ENCODE data around the gene HAPSTR1.

The HAPSTR1 gene

DNA sequence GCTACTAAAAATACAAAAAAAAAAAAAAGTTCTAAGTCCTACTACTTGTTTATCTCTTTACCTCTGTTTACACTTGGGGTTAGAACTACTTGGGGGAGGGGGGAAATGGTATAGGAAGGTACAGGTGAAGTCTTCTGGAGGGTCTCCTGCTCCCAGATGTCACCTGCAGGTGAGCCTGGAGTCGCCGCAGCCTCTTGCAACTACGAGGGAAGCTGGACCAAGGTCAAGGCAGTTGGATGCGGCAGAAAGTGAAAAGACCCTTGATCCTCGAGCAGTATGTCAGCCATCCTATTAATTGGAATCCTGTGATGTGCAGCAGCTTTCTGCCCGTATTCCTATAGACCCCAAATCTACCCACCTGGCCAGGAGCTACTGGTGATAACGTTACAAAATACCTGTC is 33.0 kb downstream of the HAPSTR1 start:
- no peak for DNase-seq

DNA sequence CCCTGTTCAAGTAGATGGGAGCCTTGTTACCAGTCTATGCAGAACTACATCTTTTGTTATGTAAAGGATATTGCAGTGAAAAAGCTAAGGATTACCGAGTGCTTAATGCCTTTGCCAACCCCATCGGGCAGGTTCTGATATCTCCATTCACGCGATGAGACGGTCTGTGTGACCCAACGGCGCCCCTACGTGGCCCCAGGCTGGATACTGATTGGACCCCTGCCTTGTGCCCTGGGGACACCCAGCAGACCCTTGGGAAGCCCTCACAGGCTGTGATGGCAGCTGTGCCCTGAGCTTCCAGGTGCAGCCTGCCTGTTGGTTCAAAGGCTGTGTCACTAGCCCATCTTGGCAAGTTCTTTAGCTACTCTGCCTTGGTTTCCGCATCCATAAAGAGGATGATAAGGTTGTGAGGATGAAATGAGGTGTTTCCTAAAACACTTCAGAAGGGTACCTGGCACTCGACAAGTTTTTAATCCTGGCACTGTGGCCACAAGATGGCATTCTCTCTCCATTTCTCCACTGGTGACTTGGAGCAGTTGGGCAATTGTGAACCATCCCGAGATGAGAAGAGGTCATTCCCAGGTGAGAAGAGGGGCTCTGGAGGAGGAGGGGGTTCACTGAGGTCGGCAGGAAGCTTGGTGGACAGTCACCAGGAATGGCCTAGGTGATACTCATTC is 33.6 kb downstream of the HAPSTR1 start:
- DNase-seq, result no peak

DNA sequence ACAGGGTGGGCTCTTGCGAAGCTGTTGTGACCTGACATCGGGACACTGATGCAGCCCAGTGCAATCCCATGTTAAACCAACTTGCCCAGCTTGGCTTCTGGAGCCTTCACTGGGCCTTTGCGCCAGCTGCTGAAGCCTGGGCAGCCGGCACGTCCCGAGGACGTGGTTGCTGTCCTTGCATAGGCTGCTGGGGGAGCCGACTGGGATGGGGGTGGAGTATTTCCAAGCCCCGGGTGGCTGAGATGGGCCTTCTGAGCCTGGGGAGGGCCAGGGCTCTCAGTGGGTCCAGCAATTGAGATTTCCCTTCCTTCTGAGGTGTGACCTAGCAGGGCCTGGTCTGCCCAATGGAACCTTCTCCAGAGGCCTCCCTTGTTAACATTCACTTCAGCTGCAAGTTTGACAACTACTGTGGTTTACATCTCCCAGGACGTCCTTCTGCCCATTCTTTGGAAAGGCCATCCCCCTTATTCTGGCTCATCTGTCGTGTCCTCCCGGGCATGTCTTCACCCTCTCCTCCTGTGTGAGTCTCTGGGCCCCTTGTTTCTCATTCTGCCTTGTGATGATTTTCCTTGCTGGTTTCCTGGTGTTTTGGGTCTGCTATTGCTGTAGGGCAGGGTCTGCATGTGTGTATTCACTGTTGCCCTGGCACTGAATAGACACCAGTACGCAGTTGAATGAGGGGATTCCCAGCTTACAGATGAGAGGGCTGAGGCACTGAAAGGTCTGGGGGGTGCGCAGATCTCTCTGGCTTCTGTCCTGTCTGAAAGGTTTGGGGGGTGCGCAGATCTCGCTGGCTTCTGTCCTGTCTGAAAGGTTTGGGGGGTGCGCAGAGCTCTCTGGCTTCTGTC is 34.4 kb downstream of the HAPSTR1 start:
- no peak for DNase-seq

DNA sequence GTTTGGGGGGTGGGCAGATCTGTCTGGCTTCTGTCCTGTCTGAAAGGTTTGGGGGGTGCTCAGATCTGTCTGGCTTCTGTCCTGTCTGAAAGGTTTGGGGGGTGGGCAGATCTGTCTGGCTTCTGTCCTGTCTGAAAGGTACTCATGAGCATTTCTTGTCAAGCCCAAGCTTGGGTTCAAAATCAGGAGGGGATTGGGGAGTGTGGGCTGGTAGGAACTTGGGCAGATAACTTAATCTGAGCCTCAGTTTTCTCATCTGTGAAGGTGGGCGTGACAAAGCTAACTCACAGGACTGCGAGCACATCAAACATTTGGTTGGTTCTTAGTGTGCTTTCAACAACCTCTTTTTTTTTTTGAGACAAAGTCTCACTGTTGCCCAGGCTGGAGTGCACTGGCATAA is 35.2 kb downstream of the HAPSTR1 start:
- no peak for DNase-seq

DNA sequence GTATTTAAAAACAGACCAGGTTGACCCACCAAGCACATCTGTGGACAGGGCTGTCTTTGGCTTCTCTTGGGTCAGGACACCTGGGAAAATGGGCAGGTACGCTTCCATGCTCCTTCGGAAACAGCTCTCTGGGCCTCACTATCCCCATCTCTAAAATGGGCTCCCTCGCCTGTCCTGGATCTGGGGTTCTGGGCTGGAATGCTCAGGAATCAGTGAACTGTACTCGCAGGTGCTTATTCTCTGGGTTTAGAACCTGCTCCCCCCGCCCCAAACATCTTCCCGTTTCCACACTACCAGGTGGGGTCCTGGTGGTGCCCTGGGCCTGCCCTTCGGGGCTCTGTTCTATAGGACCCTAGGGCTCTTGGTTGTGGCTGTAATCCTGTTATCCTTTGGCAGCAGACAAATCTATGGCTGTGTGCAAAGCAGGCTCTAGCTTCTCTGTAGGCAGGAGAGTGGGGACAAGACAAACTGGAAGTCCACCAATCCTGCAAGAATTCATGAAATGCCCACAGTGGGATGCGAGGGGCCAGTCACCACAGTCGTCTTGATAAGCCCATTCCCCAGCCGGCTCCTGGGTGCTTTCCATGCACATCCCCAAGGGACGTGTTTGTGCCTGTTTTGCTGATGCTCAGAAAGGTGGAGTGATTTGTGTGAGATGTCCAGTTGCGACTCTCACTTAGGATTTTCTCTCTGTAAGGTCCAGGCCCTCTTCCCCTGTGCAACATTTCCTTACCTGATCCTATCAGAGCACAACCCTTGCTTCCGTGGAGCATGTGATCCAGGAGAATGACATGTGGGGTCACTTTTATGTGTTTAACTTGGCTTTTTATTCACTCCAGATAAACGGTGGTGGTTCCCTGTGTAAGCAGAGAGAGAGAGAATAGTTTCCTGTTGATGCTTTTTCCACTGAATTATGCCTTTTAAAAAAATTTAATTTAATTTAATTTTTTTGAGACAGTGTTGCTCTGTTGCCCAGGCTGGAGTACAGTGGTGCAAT is 37.2 kb downstream of the HAPSTR1 start:
- no peak for DNase-seq

DNA sequence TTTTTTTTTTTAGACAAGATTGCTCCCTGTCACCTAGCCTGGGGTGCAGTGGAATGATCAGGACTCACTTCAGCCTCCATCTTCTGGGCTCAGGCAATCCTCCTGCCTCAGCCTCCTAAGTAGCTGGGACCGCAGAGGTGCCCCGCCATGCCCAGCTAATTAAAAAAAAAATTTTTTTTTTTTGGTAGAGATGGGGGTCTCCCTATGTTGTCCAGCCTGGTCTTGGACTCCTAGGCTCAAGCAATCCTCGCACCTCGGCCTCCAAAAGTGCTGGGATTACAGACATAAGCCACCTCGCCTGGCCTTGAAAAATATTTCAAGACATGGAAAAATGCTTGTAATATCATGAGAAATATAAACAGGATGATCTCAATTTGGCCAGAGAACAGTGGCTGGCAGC is 42.9 kb downstream of the HAPSTR1 start:
- no peak for DNase-seq

DNA sequence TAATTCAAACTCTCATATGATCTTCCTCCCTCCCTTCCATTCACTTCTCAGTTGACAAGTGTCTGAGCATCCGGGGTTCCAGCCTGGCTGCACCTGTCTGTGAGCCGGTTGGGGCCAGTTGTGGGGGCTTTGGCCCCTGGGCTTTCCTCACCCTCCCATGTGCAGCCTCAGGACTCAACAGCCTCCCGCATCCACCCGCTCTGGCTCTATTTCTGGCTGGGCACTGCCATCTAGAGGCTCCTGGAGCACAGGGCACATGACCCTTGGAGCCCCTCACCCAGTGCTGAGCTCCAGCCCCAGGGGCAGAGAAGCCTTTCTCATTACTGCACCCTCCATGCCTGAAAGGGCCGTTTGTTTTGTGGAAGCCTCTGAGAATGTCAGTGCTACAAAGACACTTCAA is 43.3 kb downstream of the HAPSTR1 start:
- DNase-seq, result no peak

DNA sequence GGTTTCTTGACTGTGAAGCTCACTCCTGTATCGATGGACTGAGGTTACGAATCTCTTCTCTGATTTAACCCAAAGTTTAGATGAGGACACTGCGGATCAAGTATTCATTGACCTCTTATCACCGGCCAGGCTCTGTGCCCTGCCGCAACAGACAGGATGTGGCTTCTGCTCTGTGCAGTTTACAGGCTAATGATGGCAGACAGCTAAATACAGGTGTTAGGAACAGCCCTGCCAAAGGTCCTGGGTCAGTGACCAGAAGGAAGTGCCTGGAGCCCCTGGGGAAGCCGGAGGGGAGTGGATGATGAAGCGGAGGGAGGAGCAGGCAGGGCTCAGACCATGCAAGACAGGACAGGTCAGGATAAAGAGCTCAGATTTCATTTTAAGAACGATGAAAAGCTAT is 44.4 kb downstream of the HAPSTR1 start:
- no peak for DNase-seq

DNA sequence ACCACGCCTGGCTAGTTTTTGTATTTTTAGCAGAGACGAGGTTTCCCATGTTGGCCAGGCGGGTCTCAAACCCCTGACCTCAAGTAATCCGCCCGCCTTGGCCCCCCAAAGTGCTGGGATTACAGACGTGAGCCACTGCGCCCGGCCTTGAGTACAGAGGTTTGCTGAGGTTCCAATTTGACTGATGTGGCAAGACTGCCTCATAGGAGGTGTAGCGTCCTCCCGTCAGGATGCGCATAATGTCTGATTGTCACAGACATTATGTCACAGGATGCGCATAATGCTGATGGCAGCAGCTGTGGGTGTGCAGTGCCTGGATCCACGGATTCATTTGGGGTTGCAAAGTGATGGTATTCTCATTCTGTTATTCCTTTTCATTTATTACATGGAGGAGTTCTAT is 45.2 kb downstream of the HAPSTR1 start:
- DNase-seq, result no peak

DNA sequence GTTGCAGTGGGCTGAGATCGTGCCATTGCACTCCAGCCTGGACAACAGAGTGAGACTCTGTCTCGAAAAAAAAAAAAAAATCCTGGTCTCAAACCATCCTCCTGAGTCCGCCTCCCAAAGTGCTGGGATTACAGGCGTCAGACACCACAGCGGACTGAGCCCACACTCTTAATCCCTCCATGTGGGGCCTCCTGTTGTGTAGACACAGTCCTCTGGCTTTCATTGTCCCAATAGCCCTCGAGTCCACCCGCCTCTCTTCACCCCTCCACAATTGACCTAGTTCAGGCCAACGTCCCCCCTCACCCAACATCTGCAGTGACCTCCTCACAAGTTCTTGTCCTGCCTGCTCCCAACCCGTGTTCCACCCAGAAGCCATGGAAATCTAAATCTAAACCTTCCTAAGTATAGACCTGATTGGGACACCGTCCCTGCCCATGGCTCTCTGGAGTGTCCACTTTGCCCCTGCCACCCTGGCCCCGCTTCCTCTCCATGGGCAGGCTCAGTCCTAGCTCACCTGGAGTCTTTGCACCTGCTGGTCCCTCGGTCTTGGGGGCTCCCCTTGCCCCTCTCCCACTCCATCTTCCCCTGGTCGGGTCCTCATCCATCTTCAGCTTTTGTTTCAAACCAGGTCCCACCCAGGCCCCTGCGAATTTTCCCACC is 46.7 kb downstream of the HAPSTR1 start:
- no peak for DNase-seq

DNA sequence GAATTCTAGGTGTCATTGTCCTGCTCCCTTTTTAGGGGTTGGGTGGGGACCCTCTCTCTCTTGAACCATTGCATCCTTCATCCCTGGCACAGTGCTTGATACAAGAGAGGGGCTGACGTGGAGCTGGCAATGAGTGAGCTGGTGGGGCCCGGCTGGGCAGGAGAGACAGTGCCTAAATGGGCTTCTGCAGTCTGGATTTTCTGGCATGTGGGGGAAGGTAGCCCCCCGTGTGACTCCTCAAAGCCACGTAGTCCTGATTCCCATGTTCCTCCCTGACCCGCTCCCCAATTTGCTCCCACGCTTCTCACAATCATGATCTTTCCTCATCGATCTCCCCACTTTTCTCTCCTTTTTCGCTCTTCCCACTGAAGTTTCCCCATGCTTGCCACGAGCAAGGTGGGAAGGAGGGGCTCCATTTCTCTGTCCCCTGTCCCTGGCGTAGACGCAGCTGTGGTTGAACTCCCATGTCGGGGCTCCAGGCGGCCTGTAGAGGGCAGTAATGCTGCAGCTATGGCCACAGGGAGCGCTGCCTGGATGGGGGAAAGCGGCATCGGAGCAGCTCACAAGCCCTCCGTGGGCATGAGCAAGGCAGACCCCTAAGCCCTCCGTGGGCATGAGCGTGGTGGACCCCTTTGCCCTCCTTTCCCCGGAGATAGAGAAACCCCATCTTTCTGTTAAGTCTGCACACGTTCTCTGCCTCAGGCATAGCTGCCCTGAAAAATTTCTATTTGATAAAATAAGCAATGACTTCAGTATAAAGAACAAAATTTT is 47.5 kb downstream of the HAPSTR1 start:
- peak; percentile 31 for DNase-seq

DNA sequence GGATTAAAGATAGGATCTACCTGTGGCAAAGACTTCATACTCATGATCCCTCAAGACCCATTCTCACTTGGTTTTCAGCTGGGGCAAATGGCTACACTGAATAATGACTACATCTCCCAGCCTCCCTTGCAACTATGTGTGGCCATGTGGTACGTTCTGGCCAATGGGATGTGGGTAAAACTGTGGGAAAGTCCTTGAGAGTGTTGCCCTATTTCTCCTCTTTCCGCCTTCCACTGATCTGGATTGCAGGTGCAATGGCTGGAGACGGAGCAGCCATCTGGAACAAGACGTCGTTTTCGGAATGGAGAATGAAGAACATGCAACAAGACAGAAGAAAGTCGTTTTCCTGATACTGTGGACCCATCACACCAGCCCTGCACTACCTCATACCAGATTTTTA is 48.5 kb downstream of the HAPSTR1 start:
- no peak for DNase-seq
